ENCODE data around the gene RNF130. TPM values are rescaled to one million over a fixed set of nuclear protein-coding genes. Genes with fewer than 3 reads are reported as not detected.

The RNF130 gene
- total and polyA plus RNA-seq, 9 of the 15 experiments (the other 6 are each of a cell fraction or from before 2014, with no cell fraction given) = 5.8 to 39.4 (median 27.1) TPM

GRCh38 chr5:180072256-180072548 is 643 bp upstream of the RNF130 start (continued):
- TF ChIP-seq MGA (IDR thresholded peaks at IDR 0.05) (peak; percentile 100), SP1 (CRISPR knock-in tag; IDR thresholded peaks at IDR 0.05) (peak; percentile 71; the same call in 1 of the 2 replicates), ZNF395 (CRISPR knock-in tag; IDR thresholded peaks at IDR 0.05) (peak; percentile 87; the same call in 1 of the 2 replicates), ZNF197 (CRISPR knock-in tag; IDR thresholded peaks at IDR 0.05; ENCODE audit: low read depth) (no peak), ASH1L (IDR thresholded peaks at IDR 0.05; ENCODE audit: borderline replicate concordance, low read depth, partially characterized antibody) (peak; percentile 69), L3MBTL2 (IDR thresholded peaks at IDR 0.05) (peak; percentile 100), SMAD4 (CRISPR knock-in tag; conservative IDR thresholded peaks at IDR 0.05) (no peak), MYNN (IDR thresholded peaks at IDR 0.05) (no peak), MYNN (CRISPR knock-in tag; IDR thresholded peaks at IDR 0.05) (no peak)
- TF ChIP-seq, protein P1, sequence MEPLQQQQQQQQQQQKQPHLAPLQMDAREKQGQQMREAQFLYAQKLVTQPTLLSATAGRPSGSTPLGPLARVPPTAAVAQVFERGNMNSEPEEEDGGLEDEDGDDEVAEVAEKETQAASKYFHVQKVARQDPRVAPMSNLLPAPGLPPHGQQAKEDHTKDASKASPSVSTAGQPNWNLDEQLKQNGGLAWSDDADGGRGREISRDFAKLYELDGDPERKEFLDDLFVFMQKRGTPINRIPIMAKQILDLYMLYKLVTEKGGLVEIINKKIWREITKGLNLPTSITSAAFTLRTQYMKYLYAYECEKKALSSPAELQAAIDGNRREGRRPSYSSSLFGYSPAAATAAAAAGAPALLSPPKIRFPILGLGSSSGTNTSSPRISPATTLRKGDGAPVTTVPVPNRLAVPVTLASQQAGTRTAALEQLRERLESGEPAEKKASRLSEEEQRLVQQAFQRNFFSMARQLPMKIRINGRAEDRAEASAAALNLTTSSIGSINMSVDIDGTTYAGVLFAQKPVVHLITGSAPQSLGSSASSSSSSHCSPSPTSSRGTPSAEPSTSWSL (CRISPR knock-in tag; IDR thresholded peaks at IDR 0.05; ENCODE audit: borderline replicate concordance) = no peak
